CD4-positive, alpha-beta T cell treated with Interleukin-15 for 4 hours (primary cell): Measurements from ENCODE around the gene SORL1.
"Not testable (repeated sequence)": the region's sequence is repeated elsewhere in the genome, so short reads cannot be mapped to it uniquely, and the experiment has no call there.

Experiments used
- DNase-seq: peaks from one replicate; pipeline ENCODE4 v3.0.0-alpha.2; 2020; ENCODE audit warnings: low spot score

SORL1 gene

DNA sequence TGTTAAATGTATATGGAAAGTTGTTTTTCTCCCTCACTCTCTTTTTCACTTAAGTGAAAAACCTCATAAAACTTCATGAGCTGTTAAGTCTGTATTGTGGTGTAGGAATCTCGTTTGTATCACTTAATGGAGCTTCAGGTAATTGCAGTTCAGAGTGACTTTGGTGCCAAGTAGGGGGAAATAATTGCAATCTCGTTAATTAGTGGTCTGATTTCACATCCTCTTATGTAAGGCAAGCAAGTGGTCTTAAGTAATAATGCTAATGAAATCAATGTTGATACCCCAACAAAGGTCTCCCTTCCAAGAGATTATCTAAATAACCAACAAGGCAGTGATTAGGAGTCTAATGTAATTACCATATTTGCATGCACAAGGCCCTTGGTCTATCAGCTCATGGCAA lies 174.9 kb downstream of the SORL1 start:
- DNase-seq: no peak

DNA sequence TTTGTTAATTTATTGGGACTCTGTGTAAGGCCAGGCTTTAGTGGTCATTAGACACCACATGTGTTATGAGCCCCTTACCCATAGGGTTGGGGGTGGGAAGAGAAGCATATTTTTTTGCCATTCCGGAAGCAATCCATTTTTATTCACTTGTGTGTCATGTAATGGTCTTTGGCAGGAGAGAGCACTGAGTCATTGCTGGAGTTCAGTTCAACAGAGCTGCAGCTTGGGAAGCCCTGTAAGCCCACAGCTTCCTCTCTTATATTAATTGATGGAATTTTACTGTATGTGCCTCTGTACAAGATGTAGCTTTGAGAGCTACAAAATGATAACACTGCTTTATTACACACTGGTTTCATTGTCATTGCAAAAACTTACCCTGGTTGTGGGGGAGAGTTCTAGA lies 177.9 kb downstream of the SORL1 start:
- DNase-seq: no peak

DNA sequence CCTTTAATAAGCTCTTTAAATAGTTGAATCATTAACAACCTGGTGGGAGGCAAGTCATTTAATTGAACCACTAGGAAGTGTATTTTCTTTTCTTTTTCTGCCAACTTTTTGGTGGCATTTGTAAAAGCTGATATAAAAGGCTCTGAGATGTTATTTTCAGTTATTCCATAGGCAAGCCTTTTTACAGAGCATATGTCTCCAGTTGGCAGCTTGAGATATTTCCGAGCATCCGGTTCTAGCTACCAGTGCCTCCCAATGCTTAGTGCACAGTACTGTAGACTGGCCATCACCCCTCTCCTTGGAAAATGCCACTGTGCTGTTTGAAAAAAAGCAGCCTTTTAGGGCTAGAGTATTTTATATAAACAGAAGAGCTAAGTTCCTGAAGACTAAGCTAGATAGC lies 179.3 kb downstream of the SORL1 start:
- no peak for DNase-seq

GRCh38 chr11:121634273-121634672 lies 182.2 kb downstream of the SORL1 start:
- no peak for DNase-seq

GRCh38 chr11:121634889-121635288 lies 182.8 kb downstream of the SORL1 start:
- DNase-seq: no peak

GRCh38 chr11:121636081-121636799 lies 184.1 kb downstream of the SORL1 start:
- no peak for DNase-seq

DNA sequence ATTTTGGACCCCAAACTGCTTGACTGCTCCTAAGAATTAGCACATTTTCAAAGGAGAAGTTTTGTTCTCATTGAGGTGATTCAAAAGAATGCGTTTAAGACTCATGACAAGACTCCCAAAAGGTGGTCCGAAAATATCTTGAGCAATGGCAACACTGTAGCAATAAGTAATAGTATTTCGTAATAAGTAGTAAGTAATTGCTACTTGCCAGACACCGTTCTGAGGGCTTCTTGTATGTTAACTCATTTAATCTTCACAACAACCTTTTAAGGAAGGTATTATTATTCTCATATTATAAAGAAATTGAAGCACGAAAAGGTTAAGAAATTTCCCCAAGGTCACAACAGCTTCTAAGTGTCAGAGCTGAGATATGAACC lies 184.7 kb downstream of the SORL1 start:
- DNase-seq: no peak

GRCh38 chr11:121637587-121637986 lies 185.5 kb downstream of the SORL1 start:
- not testable (repeated sequence) for DNase-seq

GRCh38 chr11:121643479-121644186 lies 191.5 kb downstream of the SORL1 start:
- no peak for DNase-seq

DNA sequence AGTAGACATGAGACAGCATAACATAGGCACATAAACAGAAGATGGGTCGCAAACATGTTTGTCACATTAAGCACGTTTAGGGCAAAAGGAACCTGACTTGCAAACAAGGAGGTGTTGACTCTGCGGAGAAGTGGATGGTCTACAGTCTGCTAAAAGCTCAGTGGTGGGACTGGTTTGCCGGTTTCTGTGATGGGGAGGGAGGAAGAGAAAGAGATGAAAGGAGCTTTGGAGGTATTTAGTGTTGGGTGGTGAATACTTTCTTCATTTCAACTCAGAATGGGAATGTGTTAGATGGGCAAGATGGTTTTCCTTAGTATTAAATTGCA lies 192.0 kb downstream of the SORL1 start:
- no peak for DNase-seq

- DNase-seq: no peak
Observed at GRCh38 chr11:121645001-121645400, 192.9 kb downstream of the SORL1 start.

GRCh38 chr11:121645596-121645995 lies 193.5 kb downstream of the SORL1 start:
- no peak for DNase-seq

DNA sequence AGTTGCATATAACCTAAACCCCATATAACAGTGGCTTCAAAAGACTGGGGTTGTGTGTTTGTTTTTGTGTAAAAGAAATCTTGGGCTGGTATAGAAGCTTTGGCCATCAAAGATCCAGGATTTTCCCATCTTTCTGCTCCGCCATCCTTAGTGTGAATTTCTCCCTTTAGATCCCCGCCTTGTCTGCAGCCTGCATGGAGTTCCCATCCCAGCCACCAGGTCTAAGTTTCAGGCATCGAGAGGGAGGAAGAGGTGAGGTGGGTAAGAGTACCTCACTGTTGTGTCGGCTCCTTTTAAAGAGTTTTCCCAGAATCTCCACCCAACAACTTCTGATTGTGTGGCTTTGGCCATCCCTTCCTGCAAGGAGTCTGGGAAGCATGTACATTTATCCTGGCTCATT lies 196.2 kb downstream of the SORL1 start:
- no peak for DNase-seq

- DNase-seq: no peak
Observed at GRCh38 chr11:121649798-121650197, 197.7 kb downstream of the SORL1 start.

- peak; percentile 25 for DNase-seq
Observed at GRCh38 chr11:121650351-121651256, 198.5 kb downstream of the SORL1 start.

DNA sequence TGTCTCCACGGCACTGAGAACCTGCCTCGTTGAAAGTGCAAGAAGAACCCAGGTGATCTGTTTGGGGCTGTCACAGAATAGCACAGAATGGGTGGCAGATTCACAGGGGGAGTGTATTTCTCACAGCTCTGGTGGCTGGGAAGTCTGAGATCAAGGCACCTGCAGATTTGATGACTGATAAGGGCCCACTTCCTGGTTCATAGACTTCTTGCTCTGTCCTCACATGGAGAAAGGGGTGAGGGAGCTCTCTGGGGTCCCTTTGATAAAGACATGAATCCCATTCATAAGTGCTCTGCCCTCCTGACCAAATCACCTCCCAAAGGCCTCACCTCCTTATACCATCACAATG lies 199.1 kb downstream of the SORL1 start:
- DNase-seq: no peak

GRCh38 chr11:121652971-121653370 lies 200.9 kb downstream of the SORL1 start:
- no peak for DNase-seq

DNA sequence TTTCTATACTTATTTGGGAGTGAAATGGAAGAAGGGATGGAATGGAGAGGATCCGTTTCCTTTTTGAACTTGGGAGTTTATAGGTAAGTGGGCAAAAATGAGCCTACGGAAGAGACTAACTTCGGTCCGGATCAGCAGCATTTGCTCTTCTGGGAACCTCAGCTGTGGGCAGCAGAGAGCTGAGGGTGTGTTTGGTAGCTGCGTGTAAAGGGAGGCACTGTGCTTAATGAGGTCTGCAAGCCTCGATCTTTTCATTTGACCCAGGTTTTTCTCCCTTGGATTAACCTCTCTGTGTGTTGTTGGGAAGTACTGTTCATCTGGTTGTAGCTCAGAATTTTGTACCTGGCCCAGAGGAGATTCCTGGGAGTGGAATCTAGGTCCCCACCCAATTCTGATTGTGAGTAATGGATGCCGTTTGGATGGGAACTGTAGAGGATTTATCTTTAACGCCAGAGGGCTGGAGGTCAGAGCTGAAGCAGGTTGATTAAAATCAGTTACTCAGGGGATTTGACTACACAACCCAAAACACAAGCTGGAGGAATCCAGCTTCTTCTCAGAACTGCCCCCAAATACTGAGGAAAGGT lies 202.2 kb downstream of the SORL1 start:
- no peak for DNase-seq

- no peak for DNase-seq
Observed at GRCh38 chr11:121654843-121655536, 202.9 kb downstream of the SORL1 start.

- DNase-seq: peak; percentile 49
Observed at GRCh38 chr11:121655537-121656327, 203.6 kb downstream of the SORL1 start.
